Activated CD4-positive, alpha-beta memory T cell treated with anti-CD3 and anti-CD28 coated beads, Interleukin-2, amount 10 ng/mL, durations not matched to agents 7 days and 5 days (primary cell): ENCODE data around the gene MMS22L. TPM values are rescaled to one million over a fixed set of nuclear protein-coding genes. Genes with fewer than 3 reads are reported as not detected.

ENCODE experiments used
- CTCF ChIA-PET: fragments of 350-600 bp; sonication (Branson Sonifier 250); formaldehyde crosslinking; loops from one replicate; lab custom pipeline; 2021; ENCODE audit warnings: antibody characterized with exemption, inconsistent platforms; lab: Charles Lee
- POLR2A ChIA-PET: fragments of 350-600 bp; sonication (Branson Sonifier 250); formaldehyde crosslinking; loops from one replicate; lab custom pipeline; 2021; ENCODE audit warnings: antibody characterized with exemption; lab: Charles Lee
- DNase-seq: peaks from one replicate; pipeline ENCODE4 v3.0.0-alpha.2; 2020
- H3K27ac Mint-ChIP-seq: one replicate; pipeline ENCODE4 v1.8.0; 2021; ENCODE audit warnings: mild to moderate bottlenecking, mixed read lengths
- H3K27me3 Mint-ChIP-seq: one replicate; pipeline ENCODE4 v1.8.0; 2021; ENCODE audit warnings: mixed read lengths
- H3K36me3 Mint-ChIP-seq: one replicate; pipeline ENCODE4 v1.8.0; 2021; ENCODE audit warnings: low read depth, mixed read lengths
- H3K4me1 Mint-ChIP-seq: one replicate; pipeline ENCODE4 v1.8.0; 2021; ENCODE audit warnings: mixed read lengths
- H3K4me3 Mint-ChIP-seq: one replicate; pipeline ENCODE4 v1.8.0; 2021; ENCODE audit warnings: mild to moderate bottlenecking, mixed read lengths
- H3K9me3 Mint-ChIP-seq: one replicate; pipeline ENCODE4 v1.8.0; 2021; ENCODE audit warnings: mixed read lengths
- total RNA-seq, 2 experiments: library from RNA; stranded (reverse); gene quantifications; one replicate each; pipeline ENCODE4 v1.2.3, GENCODE V29; 2021

MMS22L gene, protein sequence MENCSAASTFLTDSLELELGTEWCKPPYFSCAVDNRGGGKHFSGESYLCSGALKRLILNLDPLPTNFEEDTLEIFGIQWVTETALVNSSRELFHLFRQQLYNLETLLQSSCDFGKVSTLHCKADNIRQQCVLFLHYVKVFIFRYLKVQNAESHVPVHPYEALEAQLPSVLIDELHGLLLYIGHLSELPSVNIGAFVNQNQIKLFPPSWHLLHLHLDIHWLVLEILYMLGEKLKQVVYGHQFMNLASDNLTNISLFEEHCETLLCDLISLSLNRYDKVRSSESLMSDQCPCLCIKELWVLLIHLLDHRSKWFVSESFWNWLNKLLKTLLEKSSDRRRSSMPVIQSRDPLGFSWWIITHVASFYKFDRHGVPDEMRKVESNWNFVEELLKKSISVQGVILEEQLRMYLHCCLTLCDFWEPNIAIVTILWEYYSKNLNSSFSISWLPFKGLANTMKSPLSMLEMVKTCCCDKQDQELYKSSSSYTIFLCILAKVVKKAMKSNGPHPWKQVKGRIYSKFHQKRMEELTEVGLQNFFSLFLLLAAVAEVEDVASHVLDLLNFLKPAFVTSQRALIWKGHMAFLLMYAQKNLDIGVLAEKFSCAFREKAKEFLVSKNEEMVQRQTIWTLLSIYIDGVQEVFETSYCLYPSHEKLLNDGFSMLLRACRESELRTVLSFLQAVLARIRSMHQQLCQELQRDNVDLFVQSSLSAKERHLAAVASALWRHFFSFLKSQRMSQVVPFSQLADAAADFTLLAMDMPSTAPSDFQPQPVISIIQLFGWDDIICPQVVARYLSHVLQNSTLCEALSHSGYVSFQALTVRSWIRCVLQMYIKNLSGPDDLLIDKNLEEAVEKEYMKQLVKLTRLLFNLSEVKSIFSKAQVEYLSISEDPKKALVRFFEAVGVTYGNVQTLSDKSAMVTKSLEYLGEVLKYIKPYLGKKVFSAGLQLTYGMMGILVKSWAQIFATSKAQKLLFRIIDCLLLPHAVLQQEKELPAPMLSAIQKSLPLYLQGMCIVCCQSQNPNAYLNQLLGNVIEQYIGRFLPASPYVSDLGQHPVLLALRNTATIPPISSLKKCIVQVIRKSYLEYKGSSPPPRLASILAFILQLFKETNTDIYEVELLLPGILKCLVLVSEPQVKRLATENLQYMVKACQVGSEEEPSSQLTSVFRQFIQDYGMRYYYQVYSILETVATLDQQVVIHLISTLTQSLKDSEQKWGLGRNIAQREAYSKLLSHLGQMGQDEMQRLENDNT
- total RNA-seq, result 10 to 100 TPM; 32.7 to 39.4 TPM

DNA sequence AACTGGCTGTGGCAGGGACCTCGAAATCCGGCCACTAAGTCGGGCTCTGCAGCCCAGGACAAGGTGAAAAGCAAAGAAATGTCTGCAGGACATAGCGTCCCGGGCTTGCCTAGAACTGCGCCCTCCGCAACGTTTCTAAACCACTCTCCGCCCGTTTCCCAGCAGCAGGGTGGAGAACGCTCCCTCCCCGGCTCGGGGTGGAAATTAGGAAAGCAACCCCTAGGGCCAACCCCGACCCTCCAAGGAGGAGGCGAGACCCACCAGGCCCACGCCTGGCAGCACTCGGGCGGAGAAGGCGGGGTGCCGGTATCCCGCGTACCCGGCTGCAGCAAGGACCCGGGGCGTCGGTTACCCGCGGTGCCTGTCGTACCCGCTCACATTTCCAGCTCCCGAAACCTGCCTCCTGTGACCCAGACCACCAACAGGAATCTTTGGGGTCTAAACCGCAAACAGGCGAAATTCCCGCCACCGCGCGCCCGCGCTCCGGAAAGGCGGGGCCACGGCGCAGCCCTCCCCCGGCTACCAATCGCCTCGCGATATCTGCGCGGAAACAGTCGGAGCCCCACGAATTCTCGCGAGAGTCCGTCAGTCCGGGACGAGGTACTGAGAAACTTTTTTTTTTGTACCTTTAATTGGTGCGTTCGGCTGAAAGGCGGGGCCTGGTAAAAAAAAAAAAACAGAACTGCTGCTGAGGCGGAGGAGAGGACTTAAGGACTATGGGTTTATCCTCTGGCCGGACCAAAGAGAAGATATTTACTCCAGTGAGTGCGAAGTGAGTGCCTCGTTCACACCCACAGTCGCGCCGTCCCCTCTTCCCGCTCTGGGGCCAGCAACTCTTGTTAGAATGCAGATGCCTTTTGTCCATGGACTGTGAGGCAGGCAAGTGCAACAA is at the start of gene MMS22L:
TSS of gene MMS22L (minus strand) at position 491 of the 892 bp plus-strand sequence. CDS start 739 bp downstream, outside the sequence.
- Mint-ChIP-seq H3K4me1 (peaks cover 37% of the 10 kb centered on the region), H3K27ac (peak within 1 kb of the TSS; percentile 62), H3K27me3 (peaks cover 6% of the 10 kb centered on the region), H3K9me3 (no peaks in the 10 kb centered on the region), H3K36me3 (peaks cover 20% of the 10 kb centered on the region), H3K4me3 (peak within 1 kb of the TSS; percentile 94)
- peak; percentile 94 for DNase-seq
- POLR2A ChIA-PET, result interaction anchor here (0.6 to 1.2 kb wide), 6 partner anchors 9 to 761 kb away, joined by 3 to 4 read pairs (median 3); no protein-coding TSS in a partner anchor
- CTCF ChIA-PET, result interaction anchor here (0.7 kb wide), 1 partner anchor 70 kb away, joined by 3 read pairs; no protein-coding TSS in a partner anchor

DNA sequence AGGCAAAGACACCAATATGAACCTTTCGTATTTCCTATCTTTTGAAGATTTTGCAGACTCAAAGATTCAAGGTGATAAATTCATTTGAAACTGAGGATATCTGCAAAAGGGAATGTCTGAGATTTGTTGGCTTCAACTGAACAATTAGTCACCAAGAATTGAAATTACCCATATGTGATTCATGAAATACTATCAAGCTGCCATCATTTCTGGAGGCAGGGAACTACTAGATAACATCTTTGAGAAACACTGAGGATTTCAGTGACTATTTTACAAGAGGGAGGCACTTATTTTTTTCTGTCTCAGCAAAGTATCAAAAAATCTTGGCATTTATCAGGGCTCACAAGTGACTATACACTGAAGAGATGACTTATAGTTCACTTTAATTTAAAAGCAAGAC is 39.8 kb upstream of the MMS22L start:
- H3K36me3 Mint-ChIP-seq, result no peaks in the 10 kb centered on the region
- no peak for DNase-seq
- POLR2A ChIA-PET, result no interaction called here
- H3K27me3 Mint-ChIP-seq, result peaks cover 2% of the 10 kb centered on the region
- no peak overlapping the region for H3K27ac Mint-ChIP-seq
- H3K4me1 Mint-ChIP-seq, result no peaks in the 10 kb centered on the region
- H3K4me3 Mint-ChIP-seq, result no peak overlapping the region
- CTCF ChIA-PET, result interaction anchor here (1.6 kb wide), 1 partner anchor 136 kb away, joined by 3 read pairs; no protein-coding TSS in a partner anchor
- peaks cover 7% of the 10 kb centered on the region for H3K9me3 Mint-ChIP-seq

- Mint-ChIP-seq H3K36me3 (no peaks in the 10 kb centered on the region), H3K9me3 (peaks cover 2% of the 10 kb centered on the region), H3K4me1 (no peaks in the 10 kb centered on the region), H3K27me3 (peaks cover 2% of the 10 kb centered on the region), H3K4me3 (no peak overlapping the region), H3K27ac (no peak overlapping the region)
- ChIA-PET POLR2A (no interaction called here), CTCF (no interaction called here)
- DNase-seq, result no peak
Measured at GRCh38 chr6:97322226-97322625, 39.2 kb upstream of the MMS22L start.

GRCh38 chr6:97316978-97317377 is 34.0 kb upstream of the MMS22L start:
- Mint-ChIP-seq H3K9me3 (no peaks in the 10 kb centered on the region), H3K36me3 (no peaks in the 10 kb centered on the region), H3K4me3 (no peak overlapping the region), H3K27ac (no peak overlapping the region), H3K27me3 (peaks cover 3% of the 10 kb centered on the region), H3K4me1 (no peaks in the 10 kb centered on the region)
- ChIA-PET POLR2A (no interaction called here), CTCF (no interaction called here)
- no peak for DNase-seq

DNA sequence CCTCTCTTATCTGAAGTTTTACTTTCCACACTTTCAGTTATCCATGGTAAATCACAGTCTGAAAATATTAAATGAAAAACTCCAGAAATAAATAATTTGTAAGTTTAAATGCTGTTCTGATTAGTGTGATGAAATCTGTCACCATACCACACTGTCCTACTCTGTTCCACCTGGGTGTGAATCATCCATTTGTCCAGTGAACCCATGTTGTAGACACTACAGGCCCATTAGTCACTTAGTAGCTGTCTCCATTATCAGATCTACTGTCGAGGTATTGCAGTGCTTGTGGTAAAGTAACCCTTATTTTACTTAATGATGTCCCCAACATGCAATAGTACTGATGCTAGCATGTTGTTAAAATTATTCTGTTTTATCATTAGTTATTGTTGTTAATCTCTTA is 29.2 kb upstream of the MMS22L start:
- ChIA-PET POLR2A (no interaction called here), CTCF (no interaction called here)
- no peaks in the 10 kb centered on the region for H3K9me3 Mint-ChIP-seq
- H3K4me3 Mint-ChIP-seq, result no peak overlapping the region
- H3K4me1 Mint-ChIP-seq, result no peaks in the 10 kb centered on the region
- no peaks in the 10 kb centered on the region for H3K36me3 Mint-ChIP-seq
- peaks cover 3% of the 10 kb centered on the region for H3K27me3 Mint-ChIP-seq
- no peak for DNase-seq
- no peak overlapping the region for H3K27ac Mint-ChIP-seq

DNA sequence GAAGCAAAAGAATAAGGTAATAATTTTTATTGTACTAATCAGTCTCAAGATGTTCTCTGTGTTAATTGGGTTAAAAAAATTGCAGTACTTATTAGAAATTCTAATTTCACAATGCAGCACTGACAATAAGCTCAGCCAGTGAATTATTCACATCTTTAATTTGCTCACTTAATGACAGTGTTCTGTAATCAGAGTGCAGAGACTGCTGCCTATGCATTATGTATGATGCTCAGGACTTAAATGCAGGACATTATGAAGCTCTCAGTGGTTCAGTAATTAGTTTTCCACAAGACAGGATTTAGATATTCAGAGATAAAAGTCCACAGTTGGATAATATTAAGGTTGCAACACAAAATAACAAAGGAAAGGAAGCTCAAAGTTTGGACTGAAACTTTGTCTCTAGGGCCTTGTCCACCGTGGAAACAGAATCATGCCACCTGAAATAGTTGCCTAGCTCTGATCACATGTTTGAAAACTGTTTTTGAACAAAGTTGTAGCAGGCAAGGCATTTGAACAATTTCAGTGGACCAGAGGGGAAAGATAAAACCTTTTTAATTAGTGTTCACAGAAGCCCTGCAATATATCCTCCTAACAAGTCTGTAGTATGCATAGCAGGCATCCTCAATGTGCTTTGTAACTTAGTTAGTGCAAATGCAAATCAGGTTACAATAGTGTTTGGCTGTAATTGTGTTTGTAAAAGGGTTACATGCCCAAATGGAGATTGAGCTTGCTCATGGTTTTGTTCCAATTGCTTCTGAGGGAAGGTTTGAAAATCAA is 23.7 kb upstream of the MMS22L start:
- POLR2A ChIA-PET, result no interaction called here
- DNase-seq, result no peak
- no peaks in the 10 kb centered on the region for H3K9me3 Mint-ChIP-seq
- CTCF ChIA-PET, result no interaction called here
- no peaks in the 10 kb centered on the region for H3K4me1 Mint-ChIP-seq
- no peak overlapping the region for H3K4me3 Mint-ChIP-seq
- H3K27ac Mint-ChIP-seq, result no peak overlapping the region
- H3K36me3 Mint-ChIP-seq, result no peaks in the 10 kb centered on the region
- H3K27me3 Mint-ChIP-seq, result peaks cover 15% of the 10 kb centered on the region

GRCh38 chr6:97305414-97306066 is 22.5 kb upstream of the MMS22L start:
- CTCF ChIA-PET, result no interaction called here

GRCh38 chr6:97304701-97305100 is 21.7 kb upstream of the MMS22L start:
- CTCF ChIA-PET, result no interaction called here
- Mint-ChIP-seq H3K4me1 (no peaks in the 10 kb centered on the region), H3K36me3 (no peaks in the 10 kb centered on the region), H3K27me3 (peaks cover 15% of the 10 kb centered on the region), H3K4me3 (no peak overlapping the region), H3K27ac (no peak overlapping the region), H3K9me3 (no peaks in the 10 kb centered on the region)
- no peak for DNase-seq
- POLR2A ChIA-PET, result no interaction called here

More at GRCh38 chr6:97305414-97306066, 22.5 kb upstream of the MMS22L start:
- no peaks in the 10 kb centered on the region for H3K4me1 Mint-ChIP-seq
- no peak for DNase-seq
- POLR2A ChIA-PET, result no interaction called here
- no peak overlapping the region for H3K27ac Mint-ChIP-seq
- H3K4me3 Mint-ChIP-seq, result no peak overlapping the region
- no peaks in the 10 kb centered on the region for H3K9me3 Mint-ChIP-seq
- H3K27me3 Mint-ChIP-seq, result peaks cover 15% of the 10 kb centered on the region
- no peaks in the 10 kb centered on the region for H3K36me3 Mint-ChIP-seq

GRCh38 chr6:97294451-97294850 is 11.4 kb upstream of the MMS22L start:
- peaks cover 21% of the 10 kb centered on the region for H3K27me3 Mint-ChIP-seq
- ChIA-PET CTCF (no interaction called here), POLR2A (no interaction called here)
- no peak for DNase-seq
- H3K27ac Mint-ChIP-seq, result no peak overlapping the region
- no peaks in the 10 kb centered on the region for H3K36me3 Mint-ChIP-seq
- peaks cover 3% of the 10 kb centered on the region for H3K9me3 Mint-ChIP-seq
- H3K4me3 Mint-ChIP-seq, result no peak overlapping the region
- no peaks in the 10 kb centered on the region for H3K4me1 Mint-ChIP-seq

GRCh38 chr6:97293198-97293696 is 10.2 kb upstream of the MMS22L start:
- H3K27ac Mint-ChIP-seq, result no peak overlapping the region
- H3K36me3 Mint-ChIP-seq, result no peaks in the 10 kb centered on the region
- POLR2A ChIA-PET, result no interaction called here
- H3K4me1 Mint-ChIP-seq, result no peaks in the 10 kb centered on the region
- CTCF ChIA-PET, result no interaction called here
- H3K27me3 Mint-ChIP-seq, result peaks cover 23% of the 10 kb centered on the region
- no peak for DNase-seq
- peaks cover 5% of the 10 kb centered on the region for H3K9me3 Mint-ChIP-seq
- no peak overlapping the region for H3K4me3 Mint-ChIP-seq

GRCh38 chr6:97292671-97293070 is 9.7 kb upstream of the MMS22L start:
- peaks cover 23% of the 10 kb centered on the region for H3K27me3 Mint-ChIP-seq
- H3K9me3 Mint-ChIP-seq, result peaks cover 4% of the 10 kb centered on the region
- DNase-seq, result no peak
- POLR2A ChIA-PET, result no interaction called here
- no peaks in the 10 kb centered on the region for H3K36me3 Mint-ChIP-seq
- H3K4me1 Mint-ChIP-seq, result no peaks in the 10 kb centered on the region
- H3K4me3 Mint-ChIP-seq, result no peak overlapping the region
- CTCF ChIA-PET, result no interaction called here
- H3K27ac Mint-ChIP-seq, result no peak overlapping the region
